HepG2 (cell line): ENCODE measurements around the gene SERPIND1. TPM values are rescaled to one million over a fixed set of nuclear protein-coding genes. Genes with fewer than 3 reads are reported as not detected.

Source experiments
- CENPT ChIP-seq: sonication (generic); formaldehyde crosslinking; IDR thresholded peaks from 2 replicates; pipeline ENCODE4 v1.8.0; 2022; ENCODE audit warnings: low read depth, mild to moderate bottlenecking, moderate library complexity, missing genetic modification reagents
- GTF3A ChIP-seq: sonication (generic); formaldehyde crosslinking; conservative IDR thresholded peaks from 2 replicates; pipeline ENCODE4 v1.4.0; 2020; ENCODE audit warnings: mild to moderate bottlenecking, missing genetic modification reagents
- GZF1 ChIP-seq: sonication (generic); formaldehyde crosslinking; IDR thresholded peaks from 2 replicates; pipeline ENCODE4 v1.5.1; 2020; ENCODE audit warnings: mild to moderate bottlenecking, missing genetic modification reagents
- HNF1B ChIP-seq: sonication (generic); formaldehyde crosslinking; IDR thresholded peaks from 2 replicates; pipeline ENCODE4 v1.5.1; 2020; ENCODE audit warnings: mild to moderate bottlenecking, moderate library complexity, missing genetic modification reagents
- HNRNPL ChIP-seq: fragments of 200-400 bp; formaldehyde crosslinking; IDR thresholded peaks from 2 replicates; pipeline ENCODE4 v1.6.1; 2017; ENCODE audit warnings: mild to moderate bottlenecking, low read depth, low read length
- ISX ChIP-seq: sonication (generic); formaldehyde crosslinking; conservative IDR thresholded peaks from 2 replicates; pipeline ENCODE4 v1.5.0; 2020; ENCODE audit warnings: missing genetic modification reagents
- KDM2A ChIP-seq: sonication (generic); formaldehyde crosslinking; IDR thresholded peaks from 2 replicates; pipeline ENCODE4 v1.4.0; 2020; ENCODE audit warnings: low read depth, missing genetic modification reagents, borderline replicate concordance
- NR2C2 ChIP-seq: sonication (generic); formaldehyde crosslinking; IDR thresholded peaks from 2 replicates; pipeline ENCODE4 v1.4.0; 2020; ENCODE audit warnings: missing genetic modification reagents, mild to moderate bottlenecking, moderate library complexity, borderline replicate concordance
- PCBP1 ChIP-seq: fragments of 200-400 bp; formaldehyde crosslinking; IDR thresholded peaks from 2 replicates; pipeline ENCODE4 v1.6.1; 2017; ENCODE audit warnings: mild to moderate bottlenecking, low read depth, low read length, borderline replicate concordance
- PREB ChIP-seq: sonication (generic); formaldehyde crosslinking; IDR thresholded peaks from 2 replicates; pipeline ENCODE4 v1.4.0; 2020; ENCODE audit warnings: missing genetic modification reagents
- PTBP1 ChIP-seq: fragments of 200-400 bp; formaldehyde crosslinking; IDR thresholded peaks from 2 replicates; pipeline ENCODE4 v1.6.1; 2018; ENCODE audit warnings: low read length, low read depth; ENCODE audit not compliant: poor library complexity, severe bottlenecking
- RXRA ChIP-seq: sonication (generic); formaldehyde crosslinking; IDR thresholded peaks from 2 replicates; pipeline ENCODE4 v1.5.1; 2020; ENCODE audit warnings: missing genetic modification reagents
- TBX2 ChIP-seq: sonication (generic); formaldehyde crosslinking; IDR thresholded peaks from 2 replicates; pipeline ENCODE4 v1.5.0; 2020; ENCODE audit warnings: missing genetic modification reagents, mild to moderate bottlenecking, borderline replicate concordance
- ZMAT5 ChIP-seq: sonication (generic); formaldehyde crosslinking; IDR thresholded peaks from 2 replicates; pipeline ENCODE4 v1.5.0; 2020; ENCODE audit warnings: mild to moderate bottlenecking, low read depth, missing genetic modification reagents, borderline replicate concordance
- ZNF530 ChIP-seq: sonication (generic); formaldehyde crosslinking; IDR thresholded peaks from 2 replicates; pipeline ENCODE4 v1.5.0; 2020; ENCODE audit warnings: low read depth, mild to moderate bottlenecking, missing genetic modification reagents
- ZNF792 ChIP-seq: IDR thresholded peaks from 2 replicates; pipeline ENCODE4 v1.6.1; 2016
- ZNF816 ChIP-seq: sonication (generic); formaldehyde crosslinking; IDR thresholded peaks from 2 replicates; pipeline ENCODE4 v1.8.0; 2022; ENCODE audit warnings: missing genetic modification reagents, mild to moderate bottlenecking, borderline replicate concordance
- ZNF891 ChIP-seq: sonication (generic); formaldehyde crosslinking; IDR thresholded peaks from 2 replicates; pipeline ENCODE4 v1.5.0; 2020; ENCODE audit warnings: mild to moderate bottlenecking, missing genetic modification reagents
- polyA plus RNA-seq, 8 experiments: library from polyadenylated mRNA; depleted of rRNA in 3 of 8; stranded (reverse) in 7 of 8; unstranded in 1 of 8; fragments of >200 nt; fragmentation: Illumina TruSeq in 4 of 8; extraction: Trizol in 4 of 8; gene quantifications; 2 replicates each; pipeline versions ENCODE4 v1.2.1 to v1.2.3, GENCODE V29; 2011 to 2016; ENCODE audit warnings: low read depth in 4 of 8, missing spikeins in 1 of 8, mixed read lengths in 1 of 8; ENCODE audit not compliant: insufficient read depth in 1 of 8
- total RNA-seq, 5 experiments: library from RNA; depleted of rRNA; stranded (reverse); fragments of >200 nt; fragmentation: Illumina TruSeq; extraction: Trizol; gene quantifications; 2 replicates each; pipeline ENCODE4 v1.2.3, GENCODE V29; 2016; ENCODE audit warnings: low read depth in 1 of 5
- TF ChIP-seq, protein P1 (sequence below): sonication (generic); formaldehyde crosslinking; IDR thresholded peaks from 2 replicates; pipeline ENCODE4 v1.5.1; 2020; ENCODE audit warnings: mild to moderate bottlenecking, missing genetic modification reagents
- TF ChIP-seq, protein P2 (sequence below): sonication (generic); formaldehyde crosslinking; IDR thresholded peaks from 2 replicates; pipeline ENCODE4 v1.5.0; 2020; ENCODE audit warnings: missing genetic modification reagents

SERPIND1 gene
- total and polyA plus RNA-seq, 2 of the 13 experiments (the other 11 are each of a cell fraction or from before 2014, with no cell fraction given): 111 to 350 TPM

GRCh38 chr22:20771918-20772625 lies 1.8 kb upstream of the SERPIND1 start (continued):
- TF ChIP-seq, protein P1, sequence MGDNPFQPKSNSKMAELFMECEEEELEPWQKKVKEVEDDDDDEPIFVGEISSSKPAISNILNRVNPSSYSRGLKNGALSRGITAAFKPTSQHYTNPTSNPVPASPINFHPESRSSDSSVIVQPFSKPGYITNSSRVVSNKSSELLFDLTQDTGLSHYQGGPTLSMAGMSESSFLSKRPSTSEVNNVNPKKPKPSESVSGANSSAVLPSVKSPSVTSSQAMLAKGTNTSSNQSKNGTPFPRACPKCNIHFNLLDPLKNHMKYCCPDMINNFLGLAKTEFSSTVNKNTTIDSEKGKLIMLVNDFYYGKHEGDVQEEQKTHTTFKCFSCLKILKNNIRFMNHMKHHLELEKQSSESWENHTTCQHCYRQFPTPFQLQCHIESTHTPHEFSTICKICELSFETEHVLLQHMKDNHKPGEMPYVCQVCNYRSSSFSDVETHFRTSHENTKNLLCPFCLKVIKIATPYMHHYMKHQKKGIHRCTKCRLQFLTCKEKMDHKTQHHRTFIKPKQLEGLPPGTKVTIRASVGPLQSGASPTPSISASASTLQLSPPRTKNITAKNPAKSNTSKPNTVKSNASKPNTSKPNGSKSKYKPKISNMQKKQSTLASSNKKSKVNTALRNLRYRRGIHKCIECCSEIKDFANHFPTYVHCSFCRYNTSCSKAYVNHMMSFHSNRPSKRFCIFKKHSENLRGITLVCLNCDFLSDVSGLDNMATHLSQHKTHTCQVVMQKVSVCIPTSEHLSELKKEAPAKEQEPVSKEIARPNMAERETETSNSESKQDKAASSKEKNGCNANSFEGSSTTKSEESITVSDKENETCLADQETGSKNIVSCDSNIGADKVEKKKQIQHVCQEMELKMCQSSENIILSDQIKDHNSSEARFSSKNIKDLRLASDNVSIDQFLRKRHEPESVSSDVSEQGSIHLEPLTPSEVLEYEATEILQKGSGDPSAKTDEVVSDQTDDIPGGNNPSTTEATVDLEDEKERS (CRISPR knock-in tag): no peak
- no peak for TF ChIP-seq GTF3A
- 0 out of 2 replicates have a peak, but pooled peaks have one; percentile 16 for TF ChIP-seq RXRA
- peak; percentile 23; the same call in 1 of the 2 replicates for TF ChIP-seq KDM2A
- TF ChIP-seq NR2C2 (CRISPR knock-in tag): no peak
- no peak for TF ChIP-seq ZNF891 (CRISPR knock-in tag)
- TF ChIP-seq, protein P2, sequence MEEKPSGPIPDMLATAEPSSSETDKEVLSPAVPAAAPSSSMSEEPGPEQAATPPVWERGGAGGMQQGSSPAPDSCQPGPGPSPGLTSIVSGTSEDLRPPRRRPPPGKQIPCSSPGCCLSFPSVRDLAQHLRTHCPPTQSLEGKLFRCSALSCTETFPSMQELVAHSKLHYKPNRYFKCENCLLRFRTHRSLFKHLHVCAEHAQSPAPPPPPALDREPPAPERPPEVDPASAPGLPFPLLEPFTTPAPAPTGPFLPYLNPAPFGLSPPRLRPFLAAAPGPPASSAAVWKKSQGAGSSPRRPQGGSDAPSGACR: no peak
- peak; percentile 79; the same call in 1 of the 2 replicates for TF ChIP-seq HNRNPL
- TF ChIP-seq HNF1B (CRISPR knock-in tag): no peak
- TF ChIP-seq ZMAT5: no peak
- TF ChIP-seq ZNF792 (CRISPR knock-in tag): no peak
- no peak for TF ChIP-seq GZF1
- no peak for TF ChIP-seq PCBP1
- TF ChIP-seq CENPT (CRISPR knock-in tag): no peak
- TF ChIP-seq PTBP1: no peak
- TF ChIP-seq ZNF530 (CRISPR knock-in tag): no peak
- no peak for TF ChIP-seq ZNF816 (CRISPR knock-in tag)
- no peak for TF ChIP-seq TBX2 (CRISPR knock-in tag)
- TF ChIP-seq ISX (CRISPR knock-in tag): no peak
- no peak for TF ChIP-seq PREB (CRISPR knock-in tag)
